HepG2 (cell line): ENCODE measurements around the gene LAMB3. TPM values are rescaled to one million over a fixed set of nuclear protein-coding genes. Genes with fewer than 3 reads are reported as not detected.
A peak's percentile ranks its signal among the peaks of the same experiment; 100 is the strongest.
"Not testable (repeated sequence)": the region's sequence is repeated elsewhere in the genome, so short reads cannot be mapped to it uniquely, and the experiment has no call there.

Experiments used
- ATAC-seq: fragments of 200-7000 bp; cut with Tn5 transposase; 3 replicates; pipeline ENCODE4 v1.9.1; 2020; ENCODE audit warnings: mild to moderate bottlenecking, moderate library complexity
- Bru-seq: library from RNA; stranded (reverse); fragments of 400-500 nt; gene quantifications from one replicate; lab custom pipeline; 2021; lab: Mats Ljungman, UMichigan
- BruChase-seq, 2 experiments: library from RNA; stranded (reverse); fragments of 400-500 nt; gene quantifications; one replicate each; lab custom pipeline; 2021; lab: Mats Ljungman, UMichigan
- BruUV-seq: library from RNA; stranded (reverse); fragments of 400-500 nt; replicated peaks from 2 replicates; lab custom pipeline; 2021; lab: Mats Ljungman, UMichigan
- CTCF ChIA-PET: fragments of 300-600 bp; formaldehyde crosslinking; extraction: SDS; loops from one replicate; lab custom pipeline; 2021; ENCODE audit warnings: low total read pairs, inconsistent platforms, low intra/inter-chr PET ratio; lab: Yijun Ruan, JAX
- POLR2A ChIA-PET: fragments of 350-600 bp; sonication (Branson Sonifier 250); formaldehyde crosslinking; loops from one replicate; lab custom pipeline; 2020; ENCODE audit warnings: antibody characterized with exemption, inconsistent platforms; lab: Yijun Ruan, JAX
- DNase-seq: peaks from one replicate; pipeline ENCODE4 v3.0.0-alpha.2; 2015; ENCODE audit warnings: low spot score
- FAIRE-seq: peaks from 3 replicates; lab custom pipeline; 2011; peaks lifted over from hg19 to GRCh38; lab: Jason Lieb, UNC
- H2AFZ ChIP-seq: one replicate; pipeline ENCODE4 v1.6.1; 2011; ENCODE audit warnings: low read length, inconsistent platforms
- H3K27ac ChIP-seq: fragments of 300-600 bp; 3 replicates; pipeline ENCODE4 v1.8.0; 2011; ENCODE audit warnings: mixed run types, mild to moderate bottlenecking, mixed read lengths, low read length, inconsistent platforms; ENCODE audit not compliant: insufficient read depth; ENCODE audit errors: extremely low read length
- H3K27me3 ChIP-seq, 2 experiments: fragments of 200-600 bp in 1 of 2; 2 replicates in 1 of 2; 3 replicates in 1 of 2; pipeline versions ENCODE4 v1.6.0 to v1.8.0; 2011; ENCODE audit warnings: low read length in 2 of 2, mild to moderate bottlenecking in 2 of 2, moderate library complexity in 2 of 2, inconsistent platforms in 1 of 2; ENCODE audit not compliant: insufficient read depth in 2 of 2, control insufficient read depth in 1 of 2
- H3K36me3 ChIP-seq, 2 experiments: fragments of 200-600 bp in 1 of 2; replicated peaks in 1 of 2; 2 replicates in 1 of 2; 3 replicates in 1 of 2; pipeline versions ENCODE4 v1.5.1 to v1.8.0; 2011; ENCODE audit warnings: low read length in 2 of 2, inconsistent platforms in 1 of 2; ENCODE audit not compliant: insufficient read depth in 2 of 2, control insufficient read depth in 1 of 2
- H3K4me1 ChIP-seq: 2 replicates; pipeline ENCODE4 v1.5.1; 2012; ENCODE audit warnings: low read length, inconsistent platforms; ENCODE audit not compliant: insufficient read depth
- H3K4me2 ChIP-seq: 2 replicates; pipeline ENCODE4 v1.6.0; 2011; ENCODE audit warnings: low read depth, low read length, inconsistent platforms
- H3K4me3 ChIP-seq, 3 experiments: fragments of 200-600 bp in 1 of 3; sonication (generic), shearing (Covaris generic) in 1 of 3; replicated peaks in 1 of 3; 2 replicates each; pipeline ENCODE4 v1.5.1; 2011 to 2016; ENCODE audit warnings: low read length in 3 of 3, inconsistent platforms in 2 of 3, low read depth in 2 of 3, mild to moderate bottlenecking in 2 of 3, control low read depth in 1 of 3, mixed read lengths in 1 of 3; ENCODE audit not compliant: insufficient read depth in 1 of 3
- H3K79me2 ChIP-seq: one replicate; pipeline ENCODE4 v1.6.1; 2011; ENCODE audit warnings: low read length, inconsistent platforms; ENCODE audit not compliant: insufficient read depth
- H3K9ac ChIP-seq: 2 replicates; pipeline ENCODE4 v1.6.0; 2011; ENCODE audit warnings: mild to moderate bottlenecking, low read depth, low read length, inconsistent platforms; ENCODE audit not compliant: insufficient read depth
- H3K9me3 ChIP-seq: 2 replicates; pipeline ENCODE4 v1.5.1; 2012; ENCODE audit warnings: mild to moderate bottlenecking, low read length
- H4K20me1 ChIP-seq: 2 replicates; pipeline ENCODE4 v1.6.0; 2011; ENCODE audit warnings: inconsistent platforms, mild to moderate bottlenecking, low read length, moderate library complexity; ENCODE audit not compliant: insufficient read depth
- RFXANK ChIP-seq: IDR thresholded peaks from 2 replicates; pipeline ENCODE4 v1.6.1; 2016
- SIX4 ChIP-seq: sonication (generic); formaldehyde crosslinking; IDR thresholded peaks from 2 replicates; pipeline ENCODE4 v1.4.0; 2020; ENCODE audit warnings: missing genetic modification reagents
- WGBS: methylation state at CpG from one replicate; pipeline ENCODE4 v1.1.6; 2017; ENCODE audit warnings: low lambda C conversion rate; 5-methylcytosine and 5-hydroxymethylcytosine counted together
- in situ Hi-C: cut with HindIII; loops from 2 replicates; pipeline ENCODE4 v1.10.0; 2017; ENCODE audit warnings: low pct_unique_long_range_greater_than_20kb; ENCODE audit not compliant: extremely low pct_ligation_motif_present
- intact Hi-C: fragments of 100-400 bp; cut with micrococcal nuclease; formaldehyde crosslinking; loops from one replicate; pipeline ENCODE4 v1.10.0; 2022; ENCODE audit not compliant: unreplicated experiment
- long read RNA-seq, 2 experiments: library from RNA in 1 of 2; library from polyadenylated mRNA in 1 of 2; stranded (forward) in 1 of 2; unstranded in 1 of 2; transcript quantifications; one replicate each; pipeline ENCODE4 v2.0.0, GENCODE V29; 2019 to 2022
- polyA minus RNA-seq, 3 experiments: library from RNA; depleted of rRNA, polyadenylated mRNA; stranded (reverse); fragments of >200 nt; gene quantifications; 2 replicates each; pipeline ENCODE4 v1.2.3, GENCODE V29; 2011; ENCODE audit warnings: low replicate concordance in 1 of 3
- polyA plus RNA-seq, 8 experiments: library from polyadenylated mRNA; depleted of rRNA in 3 of 8; stranded (reverse) in 7 of 8; unstranded in 1 of 8; fragments of >200 nt; fragmentation: Illumina TruSeq in 4 of 8; extraction: Trizol in 4 of 8; gene quantifications; 2 replicates each; pipeline versions ENCODE4 v1.2.1 to v1.2.3, GENCODE V29; 2011 to 2016; ENCODE audit warnings: low read depth in 4 of 8, missing spikeins in 1 of 8, mixed read lengths in 1 of 8; ENCODE audit not compliant: insufficient read depth in 1 of 8
- total RNA-seq, 5 experiments: library from RNA; depleted of rRNA; stranded (reverse); fragments of >200 nt; fragmentation: Illumina TruSeq; extraction: Trizol; gene quantifications; 2 replicates each; pipeline ENCODE4 v1.2.3, GENCODE V29; 2016; ENCODE audit warnings: low read depth in 1 of 5
- TF ChIP-seq, protein P1 (sequence below): sonication (generic); formaldehyde crosslinking; IDR thresholded peaks from 2 replicates; pipeline ENCODE4 v1.4.0; 2020; ENCODE audit warnings: missing genetic modification reagents, borderline replicate concordance

The LAMB3 gene
- 0.10 and 0.24 TPM in 2 replicates for total RNA-seq (2016; rRNA removed; fragmentation: Illumina TruSeq; extraction: Trizol)
- total RNA-seq (2016; cell fraction: cytosol; rRNA removed; fragmentation: Illumina TruSeq; extraction: Trizol; ENCODE audit: low read depth), result not detected in 2 replicates
- 0.13 TPM in 1 of 2 replicates, not detected in the other for total RNA-seq (2016; cell fraction: insoluble cytoplasmic fraction; rRNA removed; fragmentation: Illumina TruSeq; extraction: Trizol)
- total RNA-seq (2016; cell fraction: membrane; rRNA removed; fragmentation: Illumina TruSeq; extraction: Trizol), result not detected in 2 replicates
- total RNA-seq (2016; cell fraction: nucleus; rRNA removed; fragmentation: Illumina TruSeq; extraction: Trizol), result 0.13 TPM in 1 of 2 replicates, not detected in the other
- polyA plus RNA-seq (2011; rRNA removed), result 0.18 TPM in 2 replicates
- polyA plus RNA-seq (2011; cell fraction: cytosol; rRNA removed), result 0.07 and 0.22 TPM in 2 replicates
- 0.13 and 0.55 TPM in 2 replicates for polyA plus RNA-seq (2011; cell fraction: nucleus; rRNA removed)
- 0.12 TPM in 1 of 2 replicates, not detected in the other for polyA plus RNA-seq (2012)
- not detected in 2 replicates for polyA plus RNA-seq (2016; cell fraction: cytosol; fragmentation: Illumina TruSeq; extraction: Trizol; ENCODE audit: low read depth)
- 0.33 TPM in 1 of 2 replicates, not detected in the other for polyA plus RNA-seq (2016; cell fraction: insoluble cytoplasmic fraction; fragmentation: Illumina TruSeq; extraction: Trizol; ENCODE audit: low read depth)
- polyA plus RNA-seq (2016; cell fraction: membrane; fragmentation: Illumina TruSeq; extraction: Trizol; ENCODE audit: low read depth), result not detected in 2 replicates
- 0.25 and 0.37 TPM in 2 replicates for polyA plus RNA-seq (2016; cell fraction: nucleus; fragmentation: Illumina TruSeq; extraction: Trizol; ENCODE audit: insufficient read depth, low read depth)
- polyA minus RNA-seq (2011; rRNA and poly(A)+ RNA removed; ENCODE audit: low replicate concordance), result 0.10 and 113 TPM in 2 replicates
- 0.69 and 1.1 TPM in 2 replicates for polyA minus RNA-seq (2011; cell fraction: cytosol; rRNA and poly(A)+ RNA removed)
- 0.37 and 0.39 TPM in 2 replicates for polyA minus RNA-seq (2011; cell fraction: nucleus; rRNA and poly(A)+ RNA removed)
- percentile 12 among the genes with signal in this experiment for Bru-seq, nascent RNA
- BruChase-seq, experiment 1, labeled RNA remaining after a 6-hour chase, result percentile 11 among the genes with signal in this experiment
- BruChase-seq, experiment 2, labeled RNA remaining after a 2-hour chase, result percentile 8 among the genes with signal in this experiment
- long read RNA-seq, experiment 1, result 0 reads
- long read RNA-seq, experiment 2, result 0 reads

DNA sequence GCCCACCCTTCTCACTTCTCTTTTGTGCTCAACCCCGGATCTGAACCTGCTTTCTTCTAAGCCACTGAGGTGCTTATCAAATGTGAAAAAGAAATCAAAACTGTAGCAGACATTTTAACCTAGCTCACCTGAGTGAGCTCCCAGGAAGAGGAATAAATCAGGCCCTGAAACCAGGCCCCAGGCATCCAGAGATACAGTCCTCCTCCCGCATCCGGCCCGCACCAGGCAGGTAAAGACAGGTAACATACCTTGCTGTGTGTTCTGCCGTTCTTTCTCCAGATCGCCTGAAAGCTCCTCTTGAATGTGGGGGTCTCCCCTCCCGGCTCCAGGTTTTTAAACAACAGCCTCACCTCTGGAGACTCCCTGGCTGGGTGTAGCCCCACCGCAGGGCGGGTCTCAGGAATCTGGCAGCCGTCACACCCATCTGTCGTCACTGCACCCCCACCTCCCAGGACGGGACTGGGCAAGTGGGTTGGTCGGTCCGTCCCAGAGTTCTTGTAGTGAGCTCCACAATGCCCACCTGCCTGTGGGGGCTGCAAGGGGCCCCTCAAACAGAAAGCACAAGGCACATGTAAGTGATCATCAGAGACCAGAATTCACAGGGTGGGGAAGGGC is at the start of gene LAMB3:
LAMB3 (minus strand) TSS at position 305 of the 615 bp plus-strand sequence. CDS start 1,481 bp downstream, outside the sequence.
- CTCF ChIA-PET, result no interaction called here
- DNase-seq (no peak), ATAC-seq (no peak), FAIRE-seq (no peak)
- in situ Hi-C loops (no loop called here), intact Hi-C loops (no loop called here)
- no peaks in the 10 kb centered on the region for H3K79me2 ChIP-seq
- no peaks in the 10 kb centered on the region for H3K9me3 ChIP-seq
- H3K4me2 ChIP-seq, result peak within 1 kb of the TSS; percentile 38
- H4K20me1 ChIP-seq, result no peaks in the 10 kb centered on the region
- WGBS, result 9% methylated on average over 9 of the region's 14 CpGs
- H3K4me1 ChIP-seq, result peaks cover 38% of the 10 kb centered on the region
- H3K4me3 ChIP-seq, result no peak within 1 kb of the TSS
- no peak within 1 kb of the TSS for H2AFZ ChIP-seq
- no TSS peak for BruUV-seq
- POLR2A ChIA-PET, result interaction anchor here (1.1 to 1.3 kb wide), 2 partner anchors 22 to 722 kb away, joined by 3 to 4 read pairs; no protein-coding TSS in a partner anchor
- no peak for TF ChIP-seq RFXANK (CRISPR knock-in tag)
- no peak for TF ChIP-seq SIX4 (CRISPR knock-in tag)
- TF ChIP-seq, protein P1, sequence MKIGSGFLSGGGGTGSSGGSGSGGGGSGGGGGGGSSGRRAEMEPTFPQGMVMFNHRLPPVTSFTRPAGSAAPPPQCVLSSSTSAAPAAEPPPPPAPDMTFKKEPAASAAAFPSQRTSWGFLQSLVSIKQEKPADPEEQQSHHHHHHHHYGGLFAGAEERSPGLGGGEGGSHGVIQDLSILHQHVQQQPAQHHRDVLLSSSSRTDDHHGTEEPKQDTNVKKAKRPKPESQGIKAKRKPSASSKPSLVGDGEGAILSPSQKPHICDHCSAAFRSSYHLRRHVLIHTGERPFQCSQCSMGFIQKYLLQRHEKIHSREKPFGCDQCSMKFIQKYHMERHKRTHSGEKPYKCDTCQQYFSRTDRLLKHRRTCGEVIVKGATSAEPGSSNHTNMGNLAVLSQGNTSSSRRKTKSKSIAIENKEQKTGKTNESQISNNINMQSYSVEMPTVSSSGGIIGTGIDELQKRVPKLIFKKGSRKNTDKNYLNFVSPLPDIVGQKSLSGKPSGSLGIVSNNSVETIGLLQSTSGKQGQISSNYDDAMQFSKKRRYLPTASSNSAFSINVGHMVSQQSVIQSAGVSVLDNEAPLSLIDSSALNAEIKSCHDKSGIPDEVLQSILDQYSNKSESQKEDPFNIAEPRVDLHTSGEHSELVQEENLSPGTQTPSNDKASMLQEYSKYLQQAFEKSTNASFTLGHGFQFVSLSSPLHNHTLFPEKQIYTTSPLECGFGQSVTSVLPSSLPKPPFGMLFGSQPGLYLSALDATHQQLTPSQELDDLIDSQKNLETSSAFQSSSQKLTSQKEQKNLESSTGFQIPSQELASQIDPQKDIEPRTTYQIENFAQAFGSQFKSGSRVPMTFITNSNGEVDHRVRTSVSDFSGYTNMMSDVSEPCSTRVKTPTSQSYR (CRISPR knock-in tag), result no peak
- H3K27ac ChIP-seq, result no peak within 1 kb of the TSS
- H3K27me3 ChIP-seq, result peaks cover 2 to 6% of the 10 kb centered on the region in 2 experiments; a peak in 1 of 5 replicates
- H3K36me3 ChIP-seq, result no peaks in the 10 kb centered on the region
- H3K9ac ChIP-seq, result no peak within 1 kb of the TSS

DNA sequence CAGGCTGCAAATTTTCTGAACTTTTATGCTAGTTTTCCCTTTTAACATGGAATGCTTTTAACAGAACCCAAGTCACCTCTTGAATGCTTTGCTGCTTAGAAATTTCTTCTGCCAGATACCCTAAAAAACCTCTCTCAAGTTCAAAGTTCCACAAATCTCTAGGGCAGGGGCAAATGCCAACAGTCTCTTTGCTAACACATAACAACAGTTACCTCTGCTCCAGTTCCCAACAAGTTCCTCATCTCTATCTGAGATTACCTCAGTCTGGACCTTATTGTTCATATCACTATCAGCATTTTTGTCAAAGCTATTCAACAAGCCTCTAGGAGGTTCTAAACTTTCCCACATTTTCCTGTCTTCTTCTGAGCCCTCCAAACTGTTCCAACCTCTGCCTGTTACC is 48.5 kb upstream of the LAMB3 start:
- in situ Hi-C loops, result loop anchor here (25.0 kb wide), 1 partner anchor 588 kb away; no protein-coding TSS in a partner anchor
- intact Hi-C loops, H3K79me2 ChIP-seq, H3K9me3 ChIP-seq, CTCF ChIA-PET, H3K9ac ChIP-seq, FAIRE-seq, H3K27ac ChIP-seq, H3K4me3 ChIP-seq, H3K27me3 ChIP-seq, ATAC-seq, BruUV-seq, POLR2A ChIA-PET, DNase-seq, H3K4me1 ChIP-seq, H3K4me2 ChIP-seq, H3K36me3 ChIP-seq, H4K20me1 ChIP-seq, H2AFZ ChIP-seq: not testable (repeated sequence)
